Stimulated activated CD4-positive, alpha-beta T cell treated with anti-CD3 and anti-CD28 coated beads, Interleukin-12 subunit alpha, Interleukin-12 subunit beta, amount 100 ng/mL, for 24 hours (primary cell): ENCODE data around the gene SNX8.

Source experiments
- DNase-seq, 2 experiments: peaks; one replicate each; pipeline ENCODE4 v3.0.0-alpha.2; 2020; ENCODE audit warnings: low read depth in 2 of 2

SNX8 gene

DNA sequence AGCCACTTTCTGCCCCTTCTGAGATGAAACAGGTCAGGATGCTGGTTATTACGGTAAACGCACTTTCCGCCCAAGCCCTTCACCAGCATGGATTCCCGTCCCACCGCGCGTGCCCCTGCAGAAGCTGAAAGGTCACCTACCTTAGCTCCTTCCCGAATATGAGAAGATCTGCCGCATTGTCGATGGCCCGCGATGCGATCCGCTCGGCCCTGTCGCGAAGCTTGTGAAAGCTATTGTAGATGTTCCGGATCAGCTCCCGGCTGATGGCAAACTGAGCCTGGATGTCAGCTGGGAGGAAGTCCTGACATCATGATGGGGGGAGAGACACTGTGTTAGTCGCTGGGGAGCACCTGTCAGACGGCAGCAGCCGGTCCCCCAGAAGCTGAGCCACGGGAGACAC lies 50.1 kb downstream of the SNX8 start:
- DNase-seq: no peak

DNA sequence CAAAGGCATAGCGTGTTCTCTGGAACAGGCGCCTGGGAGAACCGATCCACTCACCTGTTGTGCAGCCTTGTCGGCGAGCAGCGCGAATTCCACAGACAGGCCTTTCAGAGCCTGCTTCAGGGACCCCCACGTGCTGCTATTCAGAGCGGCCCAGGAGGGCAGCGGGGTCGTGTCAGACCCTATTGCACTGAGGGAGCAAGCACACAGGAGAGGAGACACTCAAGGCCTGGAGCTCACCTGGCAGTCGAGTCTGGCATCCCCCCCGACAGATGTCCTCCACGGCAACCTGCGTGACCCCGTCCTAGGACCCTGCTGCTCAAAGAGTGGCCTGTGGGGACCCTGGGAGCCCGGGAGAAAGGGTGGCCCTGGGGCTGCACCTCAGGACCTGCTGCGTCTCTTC lies 51.1 kb downstream of the SNX8 start:
- DNase-seq: no peak

DNA sequence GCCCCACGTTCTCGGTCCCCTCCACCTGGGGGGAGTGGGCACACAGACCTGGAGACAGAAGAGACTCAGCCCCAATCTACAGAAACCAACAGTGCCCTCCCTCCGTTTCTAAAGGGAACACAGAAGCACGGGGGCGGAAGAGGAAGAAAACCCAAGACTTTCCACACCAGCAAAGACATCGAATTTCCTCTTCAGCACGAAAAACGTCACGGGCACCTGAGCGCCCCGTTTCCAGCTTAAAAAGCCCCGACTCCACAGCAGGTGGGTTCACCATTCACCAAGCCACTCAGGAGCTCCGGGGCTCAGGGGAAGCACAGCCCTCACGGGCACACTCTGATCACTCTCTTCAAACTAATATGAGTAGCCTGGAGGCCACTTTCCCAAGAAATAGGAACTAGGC lies 52.6 kb downstream of the SNX8 start:
- DNase-seq: no peak

DNA sequence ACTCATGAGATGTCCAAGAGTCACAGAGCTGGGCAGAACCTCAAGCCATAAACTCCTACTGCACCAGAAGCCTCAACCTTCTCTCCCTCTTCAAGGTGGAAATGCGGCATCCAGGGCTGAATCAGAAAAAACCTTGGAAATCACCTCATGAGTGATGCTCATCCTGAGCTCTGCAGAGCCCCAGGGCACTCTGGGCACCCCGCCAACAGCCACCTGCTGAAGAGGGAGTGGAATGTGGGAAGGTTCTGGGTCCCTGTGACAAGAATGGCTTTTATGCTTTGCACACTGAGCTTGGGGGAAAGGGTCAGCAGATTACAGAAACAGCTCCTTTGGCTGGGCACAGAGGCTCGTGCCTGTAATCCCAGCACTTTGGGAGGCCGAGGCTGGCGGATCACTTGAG lies 53.4 kb downstream of the SNX8 start:
- no peak for DNase-seq

DNA sequence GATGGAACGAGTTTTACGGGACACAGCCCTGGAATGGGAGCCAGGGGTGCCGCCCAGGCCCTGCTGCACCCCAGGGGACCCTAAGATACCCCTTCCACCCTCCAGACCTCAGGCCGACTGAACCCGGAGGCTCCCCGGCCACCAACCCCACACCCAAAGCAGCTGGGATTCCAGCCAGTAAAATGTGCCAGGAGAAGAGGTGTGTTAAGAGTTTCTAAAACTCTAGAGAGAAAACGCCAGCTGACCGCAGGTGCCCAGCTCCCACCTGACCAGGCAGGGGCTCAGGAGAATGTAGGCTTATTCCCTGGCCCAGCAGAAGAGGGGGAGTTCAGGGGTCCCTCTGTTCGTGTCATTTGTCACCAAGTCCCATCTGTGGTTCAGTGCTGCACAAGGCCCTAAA lies 54.8 kb downstream of the SNX8 start:
- no peak for DNase-seq

DNA sequence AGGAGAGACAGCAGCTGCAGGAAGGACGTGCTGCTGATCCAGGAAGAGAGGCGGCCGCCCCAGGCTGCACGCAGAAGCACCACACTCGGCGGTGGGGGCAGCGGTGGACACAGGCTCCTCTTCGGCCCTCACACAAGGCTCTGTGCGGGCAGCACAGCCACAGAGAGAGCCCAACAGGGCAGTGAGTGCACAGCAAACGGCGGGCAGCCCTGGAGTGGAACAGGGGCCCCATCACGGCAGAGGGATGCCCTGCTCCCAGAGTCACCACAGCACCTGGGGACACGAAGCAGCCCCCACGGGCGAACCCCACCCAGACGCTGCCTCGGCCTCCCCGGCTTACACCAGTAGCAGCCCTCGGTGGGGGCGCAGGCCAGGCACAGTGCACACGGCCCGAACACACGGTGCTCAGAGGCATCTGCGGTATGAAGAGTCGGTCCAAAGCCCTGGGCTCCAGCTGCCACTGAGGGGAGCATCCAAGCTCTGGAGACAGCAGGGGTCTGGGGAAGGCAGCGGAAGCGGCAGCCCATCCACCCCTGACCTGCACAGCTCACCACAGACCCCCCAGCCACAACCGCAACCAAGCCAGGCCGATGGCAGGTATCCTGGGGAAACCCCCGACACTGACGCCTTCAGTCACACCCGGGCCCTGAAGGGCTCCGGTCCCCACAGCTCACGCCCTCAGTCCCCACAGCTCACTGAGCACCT lies 55.4 kb downstream of the SNX8 start:
- no peak for DNase-seq

DNA sequence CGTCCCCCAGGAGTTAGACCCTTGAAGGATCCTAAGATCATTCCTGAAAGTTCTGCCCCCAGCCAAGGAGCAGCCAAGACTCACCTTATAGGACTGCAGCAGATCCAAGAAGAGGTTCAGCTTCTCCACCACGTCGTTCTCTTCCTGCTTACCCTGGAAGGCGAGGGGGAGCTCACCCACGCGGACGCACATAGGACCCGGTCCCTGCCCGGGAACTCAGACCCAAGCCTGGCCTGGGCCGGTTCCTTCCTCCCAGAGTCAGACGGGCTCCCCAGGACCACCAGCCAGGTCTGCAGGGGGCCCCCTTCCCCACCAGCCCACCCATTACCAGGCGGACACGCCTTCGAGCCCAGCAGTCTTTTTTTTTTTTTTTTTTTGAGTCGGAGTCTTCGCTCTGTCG lies 56.6 kb downstream of the SNX8 start:
- DNase-seq: no peak

DNA sequence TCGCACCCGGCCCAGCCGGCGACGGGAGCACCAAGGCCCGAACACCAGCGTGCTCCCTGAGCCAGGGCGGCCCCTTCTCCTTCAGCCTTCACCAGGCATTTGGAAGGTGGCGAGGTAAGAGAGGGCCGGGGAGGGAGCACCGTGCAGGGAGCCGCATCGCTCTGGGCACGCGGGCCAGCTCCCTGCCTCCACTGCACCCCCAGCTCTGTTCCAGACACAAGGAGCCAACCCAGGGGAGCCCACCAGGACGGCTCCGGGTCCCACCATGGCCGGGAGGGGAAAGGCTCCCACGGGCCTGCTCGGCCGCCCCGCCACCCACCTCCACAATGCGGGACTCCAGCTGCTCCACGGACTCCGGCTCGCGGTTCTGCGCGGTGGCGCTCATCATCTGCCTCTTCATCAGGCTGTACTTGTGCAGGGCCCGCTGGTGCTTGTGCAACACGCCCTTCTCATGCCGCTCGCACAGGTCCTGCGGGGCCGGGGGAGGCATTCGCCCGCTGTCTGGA lies 57.1 kb downstream of the SNX8 start:
- no peak for DNase-seq

DNA sequence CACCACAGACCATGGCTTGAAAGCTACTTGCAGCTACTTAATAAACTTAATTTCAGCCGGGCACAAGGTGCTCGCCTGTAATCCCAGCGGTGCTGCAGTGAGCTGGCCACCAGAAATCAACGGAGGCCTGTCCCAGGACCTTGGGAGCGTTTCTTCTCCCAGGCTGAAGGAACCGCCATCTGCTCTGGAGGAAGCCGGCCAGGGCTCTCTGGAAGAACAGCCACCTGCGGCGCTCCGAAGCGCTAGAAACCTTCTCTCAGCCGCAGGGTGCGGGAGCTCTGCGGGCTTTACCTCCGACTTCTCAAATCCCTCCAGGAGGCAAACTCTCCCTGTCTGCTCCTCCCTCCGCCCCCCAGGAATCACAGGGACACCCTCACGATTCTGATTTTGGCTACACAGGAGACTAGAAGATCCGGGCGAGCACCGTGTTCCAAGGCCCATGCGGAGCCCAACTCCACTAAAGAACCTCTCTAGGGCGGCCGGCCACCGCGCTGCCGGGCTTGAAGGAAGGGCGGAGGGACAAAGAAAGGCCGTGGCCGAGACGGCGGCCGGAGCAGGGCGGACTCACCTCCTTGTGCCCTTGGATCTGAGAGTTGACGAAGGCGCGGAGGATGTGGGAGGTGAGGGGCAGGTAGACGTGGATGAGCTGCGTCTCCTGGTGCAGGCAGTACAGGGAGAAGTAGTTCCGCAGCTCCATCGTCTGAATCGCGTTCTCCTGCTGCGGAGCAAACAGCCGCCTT lies 57.8 kb downstream of the SNX8 start:
- no peak for DNase-seq

DNA sequence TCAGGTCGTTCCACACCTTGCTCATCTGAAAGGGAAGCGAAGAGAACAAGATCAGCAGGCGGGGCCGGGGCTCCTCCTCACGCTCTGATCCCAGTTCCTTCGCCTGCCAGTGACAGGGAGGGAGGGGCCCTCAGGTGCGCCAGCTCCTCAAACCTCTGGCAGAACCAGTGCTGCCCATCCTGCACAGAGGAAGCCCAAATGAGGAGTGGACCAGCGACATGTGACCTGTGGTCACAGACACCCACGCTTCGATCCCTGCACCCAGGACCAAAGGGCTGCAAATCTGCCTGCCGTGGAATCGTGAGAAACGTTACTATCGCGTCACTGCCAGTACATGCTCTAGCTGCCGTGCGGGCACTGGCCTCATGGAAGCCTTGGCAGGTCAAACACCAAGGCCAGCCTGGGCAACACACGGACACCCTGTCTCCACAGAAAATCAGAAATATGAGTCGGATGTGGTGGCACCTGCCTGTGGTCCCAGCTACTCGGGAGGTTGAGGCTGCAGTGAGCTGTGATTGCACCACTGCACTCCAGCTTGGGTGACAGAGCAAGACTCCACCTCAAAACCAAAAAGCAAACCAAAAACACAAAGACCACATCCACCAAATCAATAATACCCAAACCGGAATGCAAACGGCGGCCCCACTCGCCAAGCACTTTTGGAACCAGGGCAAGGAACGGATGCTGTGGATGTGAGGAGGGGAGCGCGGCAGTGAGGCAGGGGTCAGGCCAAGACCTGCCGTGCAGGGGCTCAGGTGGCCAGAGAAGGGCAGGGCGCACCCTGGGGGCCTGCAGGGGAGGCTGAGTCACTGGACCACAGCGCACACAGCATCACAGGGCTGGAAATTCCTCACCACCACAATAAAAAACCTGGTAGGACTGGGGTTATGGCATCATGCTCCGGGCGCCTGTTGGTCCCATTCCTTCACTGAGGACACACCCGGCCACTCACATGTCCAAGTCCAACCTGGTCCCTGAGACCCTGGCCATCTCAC lies 58.8 kb downstream of the SNX8 start:
- no peak for DNase-seq

DNA sequence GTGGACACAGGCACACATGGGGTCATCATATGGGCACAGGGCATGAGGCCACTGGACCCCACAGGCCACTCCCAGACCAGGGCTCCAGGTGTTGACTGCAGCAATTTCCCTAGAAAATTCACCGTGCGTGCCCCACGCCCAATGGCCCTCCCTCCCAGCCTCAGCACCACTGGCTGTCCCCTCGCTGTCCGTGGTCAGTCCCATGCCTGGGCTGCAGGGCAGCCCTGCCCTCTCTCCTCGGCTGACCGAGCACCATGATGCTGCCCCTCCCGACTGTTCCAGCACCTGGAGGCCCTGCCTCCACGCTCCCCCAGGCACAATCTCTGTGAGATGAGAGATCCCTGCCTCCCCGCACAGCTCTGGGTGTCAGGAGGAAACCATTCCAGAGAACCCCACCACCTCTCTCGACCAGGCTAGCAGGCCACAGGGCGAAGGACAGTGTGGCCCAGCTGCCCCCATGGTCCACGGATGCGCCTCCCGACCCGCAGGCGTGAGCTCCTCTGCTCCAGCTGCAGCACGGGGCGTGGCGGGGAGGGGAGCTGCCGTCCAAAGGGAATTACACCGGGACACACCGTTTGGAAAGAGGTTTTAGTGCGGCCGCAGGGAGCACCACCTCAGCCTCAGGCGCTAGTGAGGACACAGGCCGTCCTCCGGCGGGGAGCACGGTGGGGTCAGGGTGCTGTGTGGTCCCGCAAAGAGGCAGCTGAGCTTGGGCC lies 59.7 kb downstream of the SNX8 start:
- no peak for DNase-seq

DNA sequence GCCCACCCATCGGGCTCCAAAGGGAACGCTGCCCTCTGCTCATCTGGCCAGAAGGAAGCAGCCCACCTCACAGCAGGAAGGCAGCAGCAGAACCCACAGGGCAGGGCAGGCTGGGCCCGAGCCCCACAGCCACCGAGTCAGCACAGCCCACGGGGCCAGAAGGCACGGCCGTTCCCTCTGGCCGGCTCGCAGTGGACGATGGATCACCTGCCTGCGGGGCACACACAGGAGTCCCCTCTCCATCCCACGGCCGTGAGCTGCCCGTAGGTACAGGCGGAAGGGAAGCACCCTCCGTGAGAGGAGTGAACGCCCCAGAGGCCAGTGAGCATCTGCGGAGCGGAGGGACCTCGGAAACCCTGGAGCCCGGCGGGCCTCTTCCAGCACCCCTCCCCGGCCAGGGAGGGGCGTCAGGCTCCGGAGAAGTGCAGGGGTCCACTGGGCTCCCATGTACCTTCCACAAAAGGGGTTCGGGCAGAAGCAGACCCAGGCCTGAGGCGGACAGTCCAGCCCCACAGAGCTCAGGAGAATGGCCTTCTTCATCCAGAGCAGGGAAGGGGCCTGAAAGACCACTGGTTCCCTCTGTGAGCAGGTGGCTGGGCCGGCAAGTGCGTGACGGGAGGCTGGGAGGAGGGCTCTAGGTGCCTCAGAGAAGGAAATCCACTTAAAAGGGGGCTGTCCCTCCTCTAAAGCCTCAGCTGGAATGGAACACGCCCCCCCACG lies 60.6 kb downstream of the SNX8 start:
- no peak for DNase-seq

DNA sequence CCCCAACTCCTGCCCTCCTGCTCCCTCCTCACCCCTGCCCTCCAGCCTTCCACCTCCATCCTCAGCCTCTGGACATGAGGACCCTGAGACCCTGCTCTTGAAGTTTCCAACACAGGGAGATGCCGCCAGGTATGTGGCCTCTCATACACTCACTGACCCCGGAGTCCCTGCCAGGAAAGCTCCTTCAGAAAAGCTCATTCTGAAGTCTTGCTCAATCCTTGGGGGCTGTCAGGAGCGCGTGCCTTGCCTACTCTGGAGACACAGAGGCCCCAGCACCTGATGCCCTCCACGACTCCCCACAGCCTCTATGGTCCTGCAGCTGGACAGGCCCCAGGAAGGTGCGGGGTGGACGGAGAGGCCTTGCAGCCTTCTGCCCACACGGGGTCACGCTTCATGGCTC lies 61.2 kb downstream of the SNX8 start:
- no peak for DNase-seq

DNA sequence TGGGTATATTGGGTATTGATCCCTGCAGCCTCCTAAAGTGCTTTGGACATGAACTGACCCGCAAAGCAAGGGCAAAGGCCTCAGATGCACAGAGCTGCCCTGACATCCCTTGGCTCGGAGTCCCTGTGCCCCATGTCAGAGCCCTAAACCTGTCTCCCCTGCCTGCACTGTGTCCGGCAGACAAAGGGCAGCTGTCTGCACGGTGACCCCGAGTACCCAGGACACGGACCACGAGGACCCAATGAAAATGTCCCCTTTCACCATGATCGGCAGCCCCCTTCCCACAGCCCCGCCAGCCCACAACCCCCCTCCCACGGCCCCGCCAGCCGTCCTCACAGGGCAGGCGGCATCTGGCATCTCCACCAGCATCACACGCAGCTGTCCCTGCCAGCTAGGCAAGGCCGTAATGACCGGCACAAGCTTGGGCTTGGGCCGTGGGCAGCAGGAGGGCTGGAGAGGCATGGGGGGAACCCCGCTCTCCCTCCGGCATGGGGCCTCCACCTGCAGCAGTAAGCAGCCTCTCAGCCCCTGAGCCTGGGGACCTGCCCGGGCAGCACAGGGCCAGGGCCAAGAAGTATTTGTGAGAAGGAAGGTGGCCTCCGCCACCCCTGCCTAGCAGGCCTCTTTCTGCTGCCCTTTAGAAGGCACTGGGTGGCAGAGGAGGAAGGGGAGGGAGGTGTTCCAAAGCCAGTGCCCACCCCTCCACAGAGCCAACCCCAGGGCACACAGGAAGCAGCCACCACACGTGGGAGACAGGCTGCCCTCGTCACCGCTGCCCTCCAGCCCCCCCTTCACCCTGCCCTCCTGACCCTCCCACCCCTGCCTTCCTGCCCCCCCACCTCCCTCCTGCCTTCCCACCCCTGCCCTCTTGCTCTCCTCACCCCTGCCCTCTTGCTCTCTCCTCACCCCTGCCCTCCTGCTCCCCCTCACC lies 62.1 kb downstream of the SNX8 start:
- DNase-seq: no peak

DNA sequence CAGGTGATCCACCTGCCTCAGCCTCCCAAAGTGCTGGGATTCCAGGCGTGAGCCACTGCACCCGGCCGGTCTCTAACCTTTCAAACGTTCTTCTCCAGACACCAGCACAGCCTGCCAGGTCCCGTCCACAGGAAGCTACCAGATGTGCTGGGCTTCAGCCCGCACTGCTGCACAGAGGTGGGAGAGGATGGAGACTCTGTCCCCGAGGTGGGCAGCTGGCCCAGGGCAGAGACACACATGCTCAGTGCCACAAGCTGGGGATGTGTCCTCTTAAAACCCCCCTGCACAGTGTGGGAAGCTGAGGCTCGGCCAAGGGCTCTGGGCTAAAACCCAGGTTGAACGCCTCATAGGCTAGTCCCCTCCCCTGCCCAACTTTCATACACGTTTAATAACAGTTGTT lies 62.9 kb downstream of the SNX8 start:
- no peak for DNase-seq

DNA sequence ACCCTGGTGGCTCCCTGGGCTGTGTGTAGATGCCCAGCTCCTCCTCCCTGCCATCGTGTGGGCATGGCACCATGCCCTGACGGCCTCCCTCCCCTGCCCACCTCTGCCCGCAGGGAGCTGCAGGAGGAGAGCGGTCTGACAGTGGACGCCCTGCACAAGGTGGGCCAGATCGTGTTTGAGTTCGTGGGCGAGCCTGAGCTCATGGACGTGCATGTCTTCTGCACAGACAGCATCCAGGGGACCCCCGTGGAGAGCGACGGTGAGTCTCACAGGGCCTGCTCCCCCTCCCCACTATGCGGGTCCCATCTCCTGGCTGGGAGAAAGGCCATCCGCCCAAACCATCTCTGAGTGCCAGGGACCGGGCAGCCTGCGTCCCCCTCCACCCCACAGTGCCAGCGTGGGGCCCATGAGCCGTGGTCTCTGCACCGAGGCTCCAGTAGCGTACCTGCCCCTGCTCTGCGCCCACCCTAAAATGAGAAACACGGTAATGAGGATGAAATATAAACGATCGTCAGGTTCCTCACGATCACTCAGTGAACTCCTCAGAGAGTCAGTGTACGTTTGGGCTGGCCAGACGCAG lies 64.4 kb downstream of the SNX8 start:
- no peak for DNase-seq

DNA sequence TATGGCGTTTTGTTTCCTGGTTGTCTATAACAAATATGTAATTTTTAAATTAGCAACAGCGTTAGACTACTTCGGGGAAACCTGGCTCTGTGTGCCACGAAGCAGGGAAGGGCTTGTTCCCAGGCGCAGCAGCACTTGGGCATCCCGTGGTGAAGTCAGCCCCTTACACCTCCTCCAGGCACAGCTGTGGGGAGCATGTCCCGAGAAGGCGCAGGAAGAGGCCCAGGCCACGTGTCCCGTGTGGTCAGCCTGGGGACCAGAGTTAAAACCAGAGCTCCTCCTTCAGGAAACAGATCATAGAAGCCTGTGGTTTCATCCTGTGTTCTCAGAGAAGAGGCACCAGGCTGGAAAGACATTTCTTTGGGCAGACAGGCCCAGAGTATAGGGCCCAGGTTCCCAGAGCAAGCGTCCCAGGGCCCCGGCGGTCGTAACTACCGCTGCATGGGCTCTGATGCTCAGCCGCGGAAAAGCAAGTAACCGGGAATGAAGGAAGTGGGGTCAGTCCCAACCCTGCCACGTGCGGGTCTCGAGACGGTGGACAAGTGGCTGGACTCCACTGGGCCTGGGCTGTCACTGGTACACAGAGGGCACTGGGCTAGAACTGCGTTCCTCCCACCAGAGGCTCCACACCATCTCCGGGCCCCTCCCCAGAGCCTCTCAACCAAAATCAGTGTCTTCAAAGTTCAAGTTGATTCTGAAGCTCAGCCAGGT lies 65.1 kb downstream of the SNX8 start:
- DNase-seq: no peak

DNA sequence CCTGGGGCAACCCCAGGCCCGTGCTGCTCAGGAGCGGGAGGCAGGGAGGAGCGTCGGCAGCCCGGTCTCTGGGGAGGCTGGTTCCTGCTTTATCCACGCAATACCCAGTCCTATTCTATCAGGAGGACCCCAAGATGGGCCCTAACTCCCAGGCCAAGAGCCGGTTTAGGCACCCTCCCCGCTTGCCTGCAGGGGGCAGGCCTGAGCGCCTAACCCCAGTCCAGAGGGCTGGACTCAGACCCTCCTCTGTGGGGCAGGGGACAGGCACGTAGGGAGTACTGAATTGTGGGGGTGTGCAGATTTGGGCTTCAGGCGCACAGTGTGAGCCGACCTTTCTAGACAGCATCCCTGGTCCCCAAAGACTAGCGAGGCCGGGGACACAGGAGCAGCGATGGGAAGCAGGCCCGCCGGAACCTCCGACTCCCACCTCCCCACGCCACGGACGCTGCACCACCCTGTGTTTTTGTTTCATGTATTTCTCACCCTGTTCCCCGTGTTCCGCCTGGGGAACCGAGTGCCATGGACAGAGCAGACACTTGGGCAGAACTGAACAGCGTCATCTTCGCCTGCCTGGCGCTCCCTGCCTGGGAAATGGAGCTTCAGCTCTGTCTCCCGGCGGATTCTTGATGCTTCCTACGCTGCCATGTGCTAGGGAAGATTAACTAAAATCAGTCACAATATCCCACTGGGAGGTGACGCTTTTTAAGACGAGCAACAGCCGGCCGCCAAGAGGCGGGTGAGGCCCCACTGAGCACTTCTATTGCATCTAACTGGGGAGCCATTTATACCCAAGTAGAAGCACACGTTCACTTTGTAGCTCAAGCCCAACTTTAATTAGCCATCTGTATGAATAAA lies 66.9 kb downstream of the SNX8 start:
- DNase-seq: peak in 1 of 2 experiments; percentile 24
